Measurements from ENCODE around the gene ITSN2. TPM values are rescaled to one million over a fixed set of nuclear protein-coding genes. Genes with fewer than 3 reads are reported as not detected.

ITSN2 gene
- total and polyA plus RNA-seq, 7 donors = 12.2 to 71.7 (median 33.5) TPM

DNA sequence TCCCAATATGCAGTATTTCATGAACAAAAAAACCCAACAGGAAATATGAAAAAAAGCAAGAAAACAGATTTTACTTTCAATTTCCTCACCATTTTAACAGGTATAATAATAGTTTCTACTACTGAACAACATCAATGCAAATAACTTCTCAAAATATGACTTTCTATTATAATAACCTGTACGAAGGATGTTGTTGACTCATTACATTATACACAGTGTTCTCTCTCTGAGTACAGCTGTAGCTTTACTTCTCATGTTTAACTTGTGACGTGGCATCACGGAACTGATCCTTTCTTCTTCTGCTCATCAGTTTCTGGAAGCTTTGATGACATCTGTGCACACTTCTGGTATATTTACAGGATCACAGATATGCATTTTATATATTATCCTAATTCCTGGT lies 145.5 kb downstream of the ITSN2 start:
- DNase-seq (no peak), ATAC-seq (no peak)
- H3K4me1 ChIP-seq = no peaks in the 10 kb centered on the region
- intact Hi-C loops (cut with DNase I) = no loop called here
- no peak overlapping the region for H3K4me3 ChIP-seq
- peaks cover 0 to 99% of the 10 kb centered on the region in 2 donors for H3K36me3 ChIP-seq (ENCODE audit: insufficient read depth in 1 of 2, low read depth in 1 of 2)
- no peaks in the 10 kb centered on the region for H3K9me3 ChIP-seq
- TF ChIP-seq, protein P1, sequence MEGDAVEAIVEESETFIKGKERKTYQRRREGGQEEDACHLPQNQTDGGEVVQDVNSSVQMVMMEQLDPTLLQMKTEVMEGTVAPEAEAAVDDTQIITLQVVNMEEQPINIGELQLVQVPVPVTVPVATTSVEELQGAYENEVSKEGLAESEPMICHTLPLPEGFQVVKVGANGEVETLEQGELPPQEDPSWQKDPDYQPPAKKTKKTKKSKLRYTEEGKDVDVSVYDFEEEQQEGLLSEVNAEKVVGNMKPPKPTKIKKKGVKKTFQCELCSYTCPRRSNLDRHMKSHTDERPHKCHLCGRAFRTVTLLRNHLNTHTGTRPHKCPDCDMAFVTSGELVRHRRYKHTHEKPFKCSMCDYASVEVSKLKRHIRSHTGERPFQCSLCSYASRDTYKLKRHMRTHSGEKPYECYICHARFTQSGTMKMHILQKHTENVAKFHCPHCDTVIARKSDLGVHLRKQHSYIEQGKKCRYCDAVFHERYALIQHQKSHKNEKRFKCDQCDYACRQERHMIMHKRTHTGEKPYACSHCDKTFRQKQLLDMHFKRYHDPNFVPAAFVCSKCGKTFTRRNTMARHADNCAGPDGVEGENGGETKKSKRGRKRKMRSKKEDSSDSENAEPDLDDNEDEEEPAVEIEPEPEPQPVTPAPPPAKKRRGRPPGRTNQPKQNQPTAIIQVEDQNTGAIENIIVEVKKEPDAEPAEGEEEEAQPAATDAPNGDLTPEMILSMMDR (IDR thresholded peaks at IDR 0.05) = no peak
- 92 to 97% (median 93%) methylated on average over 3 of the region's 3 CpGs for WGBS, 3 donors
- no peak overlapping the region for H3K27ac ChIP-seq
- no peaks in the 10 kb centered on the region for H3K27me3 ChIP-seq (ENCODE audit: insufficient read depth in 3 of 3, low read length in 2 of 3)

DNA sequence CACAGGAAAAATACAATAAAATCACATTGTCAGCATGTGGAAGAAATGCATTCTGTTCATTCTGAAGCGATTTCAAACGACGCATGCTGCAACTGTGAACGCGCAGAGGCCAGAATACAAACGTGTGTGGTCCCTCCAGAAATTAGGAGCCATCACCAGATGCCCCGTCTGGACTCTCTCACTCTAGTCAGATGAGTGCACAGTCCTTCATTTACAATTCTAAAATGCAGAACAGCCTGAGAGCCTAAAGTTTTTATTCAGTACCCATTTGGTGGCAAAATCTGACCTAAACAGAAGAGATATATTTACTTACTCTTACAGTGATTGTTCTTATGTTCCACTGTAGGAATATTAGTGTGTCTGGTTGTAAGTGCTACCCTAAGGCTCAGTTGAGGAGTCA lies 148.9 kb downstream of the ITSN2 start:
- WGBS, 3 donors = 73 to 78% (median 73%) methylated on average over 7 of the region's 7 CpGs
- TF ChIP-seq, protein P1 (IDR thresholded peaks at IDR 0.05) = no peak
- H3K36me3 ChIP-seq (ENCODE audit: insufficient read depth in 1 of 2, low read depth in 1 of 2) = peaks cover 4 to 97% of the 10 kb centered on the region in 2 donors
- no peak overlapping the region for H3K27ac ChIP-seq
- intact Hi-C loops (cut with DNase I) = no loop called here
- H3K4me3 ChIP-seq = no peak overlapping the region
- H3K27me3 ChIP-seq (ENCODE audit: insufficient read depth in 3 of 3, low read length in 2 of 3) = no peaks in the 10 kb centered on the region
- H3K9me3 ChIP-seq = no peaks in the 10 kb centered on the region
- H3K4me1 ChIP-seq = no peaks in the 10 kb centered on the region
- DNase-seq (no peak), ATAC-seq (no peak)

DNA sequence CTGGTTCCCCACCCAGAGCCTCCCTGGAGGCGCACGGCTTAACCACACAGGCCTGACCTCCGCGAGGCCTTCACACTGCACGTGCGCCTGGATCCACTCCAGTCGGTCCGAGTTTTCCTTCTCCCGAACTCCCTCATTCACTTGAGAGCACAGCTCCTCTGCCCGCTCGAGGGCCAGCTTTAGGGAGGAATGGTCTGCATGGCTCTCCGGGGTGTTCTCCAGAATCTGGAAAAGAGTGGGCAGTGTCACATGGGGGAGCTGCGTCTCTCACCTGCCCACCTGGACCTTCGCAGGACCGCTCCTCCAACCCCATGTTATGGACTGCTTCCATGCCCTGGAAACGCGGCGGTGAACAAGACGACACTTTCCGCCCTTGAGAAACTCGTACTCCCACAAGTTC lies 149.6 kb downstream of the ITSN2 start:
- DNase-seq (no peak), ATAC-seq (no peak)
- TF ChIP-seq, protein P1 (IDR thresholded peaks at IDR 0.05) = no peak
- Histone ChIP-seq H3K9me3 (no peaks in the 10 kb centered on the region), H3K27me3 (ENCODE audit: insufficient read depth in 3 of 3, low read length in 2 of 3) (no peaks in the 10 kb centered on the region), H3K4me3 (no peak overlapping the region), H3K4me1 (no peaks in the 10 kb centered on the region), H3K36me3 (ENCODE audit: insufficient read depth in 1 of 2, low read depth in 1 of 2) (peaks cover 4 to 96% of the 10 kb centered on the region in 2 donors), H3K27ac (no peak overlapping the region)
- whole genome bisulfite sequencing, 3 donors = 94 to 96% (median 94%) methylated on average over 21 of the region's 21 CpGs
- intact Hi-C loops (cut with DNase I) = no loop called here

DNA sequence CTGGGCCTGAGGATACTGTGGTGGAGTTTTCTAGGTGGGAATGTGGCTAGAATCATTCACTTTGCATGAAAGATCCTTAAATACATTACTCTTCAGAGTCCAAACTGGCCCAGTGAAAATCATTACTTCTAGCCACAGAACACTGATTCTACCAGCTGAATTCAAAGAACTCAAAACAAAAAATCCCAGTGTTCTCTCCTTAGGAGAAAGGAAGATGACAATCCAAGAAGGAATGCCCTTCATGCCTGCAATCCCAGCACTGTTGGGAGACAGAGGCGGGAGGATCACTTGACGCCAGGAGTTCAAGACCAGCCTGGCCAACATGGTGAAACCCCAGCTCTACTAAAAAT lies 150.3 kb downstream of the ITSN2 start:
- no peak overlapping the region for H3K4me3 ChIP-seq
- TF ChIP-seq, protein P1 (IDR thresholded peaks at IDR 0.05) = no peak
- H3K27me3 ChIP-seq (ENCODE audit: insufficient read depth in 3 of 3, low read length in 2 of 3) = no peaks in the 10 kb centered on the region
- no peaks in the 10 kb centered on the region for H3K9me3 ChIP-seq
- ATAC-seq (no peak), DNase-seq (no peak)
- no peaks in the 10 kb centered on the region for H3K4me1 ChIP-seq
- H3K27ac ChIP-seq = no peak overlapping the region
- peaks cover 4 to 96% of the 10 kb centered on the region in 2 donors for H3K36me3 ChIP-seq (ENCODE audit: insufficient read depth in 1 of 2, low read depth in 1 of 2)
- intact Hi-C loops (cut with DNase I) = no loop called here
- WGBS, 3 donors = 97 to 100% (median 97%) methylated on average over 2 of the region's 2 CpGs

DNA sequence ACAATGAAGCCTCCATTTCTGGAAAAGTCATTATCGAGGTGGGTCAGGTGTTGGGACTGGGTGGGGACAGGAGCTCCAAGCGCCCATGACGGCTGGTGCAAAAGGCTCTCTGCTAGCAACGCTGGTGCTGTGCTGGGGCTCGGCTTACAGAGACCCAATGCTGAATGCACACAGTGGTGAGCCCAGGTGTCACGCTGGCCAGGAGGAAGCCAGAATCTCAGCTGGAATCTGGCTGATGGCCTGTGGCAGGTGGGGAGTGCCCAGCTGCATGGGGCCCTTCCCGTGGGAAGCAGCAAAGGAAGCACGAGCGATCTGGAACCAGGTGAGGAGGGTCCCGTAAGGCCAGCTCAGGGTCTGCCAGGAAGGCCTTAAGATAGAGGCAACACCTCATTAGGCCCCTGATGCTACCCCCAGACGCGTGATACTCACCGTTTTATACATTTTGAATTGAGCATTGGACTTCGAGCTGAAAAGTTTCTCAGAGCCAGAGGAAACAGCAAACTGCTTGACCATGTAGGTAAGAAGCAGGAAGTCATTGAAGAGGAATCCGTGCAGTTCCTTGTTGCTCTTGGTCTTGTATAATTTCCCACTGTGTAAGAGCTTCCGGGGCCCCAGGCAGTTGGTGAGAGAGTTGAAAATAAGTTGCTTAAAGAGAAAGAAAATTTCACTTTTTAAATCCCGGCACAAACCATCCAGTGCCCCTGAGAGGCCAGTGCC lies 150.8 kb downstream of the ITSN2 start:
- TF ChIP-seq, protein P1 (IDR thresholded peaks at IDR 0.05) = no peak
- H3K4me1 ChIP-seq = no peaks in the 10 kb centered on the region
- intact Hi-C loops (cut with DNase I) = no loop called here
- no peaks in the 10 kb centered on the region for H3K27me3 ChIP-seq (ENCODE audit: insufficient read depth in 3 of 3, low read length in 2 of 3)
- 80 to 82% (median 82%) methylated on average over 17 of the region's 17 CpGs for WGBS, 3 donors
- H3K4me3 ChIP-seq = no peak overlapping the region
- no peak overlapping the region for H3K27ac ChIP-seq
- DNase-seq (no peak), ATAC-seq (no peak)
- no peaks in the 10 kb centered on the region for H3K9me3 ChIP-seq
- H3K36me3 ChIP-seq (ENCODE audit: insufficient read depth in 1 of 2, low read depth in 1 of 2) = peaks cover 4 to 96% of the 10 kb centered on the region in 2 donors
